ENCODE results near the gene VMP1.

The VMP1 gene

DNA sequence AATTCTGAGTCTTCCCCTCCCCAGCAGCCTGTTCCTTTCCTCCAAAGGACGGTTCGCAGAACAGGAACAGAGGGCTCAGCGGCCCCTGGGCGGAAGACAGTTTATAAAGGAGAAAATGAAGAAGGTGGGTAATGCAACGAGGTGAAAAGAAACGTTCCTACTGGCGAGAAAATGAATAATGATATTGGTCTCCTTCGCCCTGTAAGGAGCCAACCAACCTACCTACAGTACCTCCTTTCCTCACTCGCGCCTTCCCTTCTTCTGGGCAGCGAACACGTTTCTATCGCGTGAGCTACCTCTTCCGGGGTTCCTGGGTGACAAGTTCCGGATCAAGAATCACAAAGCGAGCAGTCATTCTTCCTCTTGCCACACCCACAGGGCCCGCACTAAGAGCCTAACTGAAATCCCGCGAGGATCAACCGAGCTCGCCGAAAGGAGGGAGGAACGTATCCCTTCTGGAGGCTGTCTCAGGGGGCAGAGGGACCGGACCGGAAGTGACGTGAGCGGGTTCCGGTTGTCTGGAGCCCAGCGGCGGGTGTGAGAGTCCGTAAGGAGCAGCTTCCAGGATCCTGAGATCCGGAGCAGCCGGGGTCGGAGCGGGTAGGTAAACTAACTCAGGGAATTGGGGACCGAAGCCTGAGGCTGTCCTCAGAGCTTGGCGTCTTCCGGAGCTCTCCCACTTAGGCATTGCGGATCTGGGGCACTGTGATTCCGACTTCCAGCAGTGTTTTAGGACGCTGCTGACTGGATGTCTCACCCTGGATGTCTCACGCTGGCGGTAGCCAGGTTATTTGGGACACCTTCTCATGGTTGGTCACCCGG, at the start of gene VMP1, which contains the start of gene PTRH2:
Gene VMP1 (plus strand): TSS at position 506 of the 822 bp plus-strand sequence. CDS start 23,793 bp downstream, outside the sequence.
Gene PTRH2 (minus strand): TSS at position 282 of the 822 bp plus-strand sequence. CDS start 9,452 bp downstream, outside the sequence.
- no peaks in the 10 kb centered on the region for H3K9me3 ChIP-seq (replicated peaks in 1 of 11)
- no peak for TF ChIP-seq Cebpa-rat (IDR thresholded peaks at IDR 0.05)
- peaks cover 27 to 81% (median 54%) of the 10 kb centered on the region in 11 experiments; a peak in 21 of 22 replicates for H4K20me1 ChIP-seq
- peak within 1 kb of the TSS; percentile 89 to 99 (median 94) for H3K9ac ChIP-seq
- peak within 1 kb of the TSS; percentile 89 to 99 (median 93) for H3K27ac ChIP-seq
- peaks cover 15 to 35% (median 31%) of the 10 kb centered on the region in 11 experiments; a peak in 20 of 22 replicates for H3K36me3 ChIP-seq
- no peaks in the 10 kb centered on the region for H3K27me3 ChIP-seq
- H3K4me2 ChIP-seq, result peak within 1 kb of the TSS; percentile 79 to 98 (median 94)
- H3K4me3 ChIP-seq, result peak within 1 kb of the TSS; percentile 74 to 92 (median 86)
- H3K4me1 ChIP-seq, result peaks cover 34 to 80% (median 44%) of the 10 kb centered on the region in 10 experiments

DNA sequence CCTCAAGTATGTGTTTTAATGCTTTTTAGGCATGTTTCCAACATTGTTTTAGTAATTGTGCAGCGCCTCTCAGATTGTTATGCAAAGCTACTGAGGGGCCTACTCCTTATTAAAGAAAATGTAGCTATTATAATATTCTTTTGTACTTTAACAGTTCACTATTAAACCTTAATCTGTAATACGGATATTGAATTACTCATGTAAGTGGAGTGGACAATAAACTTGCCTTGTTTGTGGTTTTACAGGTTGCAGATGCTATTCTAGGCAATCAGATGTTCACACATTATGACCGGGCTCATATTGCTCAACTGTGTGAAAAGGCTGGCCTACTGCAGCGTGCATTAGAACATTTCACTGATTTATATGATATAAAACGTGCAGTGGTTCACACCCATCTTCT, 41.2 kb upstream of the VMP1 start:
- Histone ChIP-seq H3K4me3 (no peak overlapping the region), H3K9ac (no peak overlapping the region), H3K27me3 (no peaks in the 10 kb centered on the region), H3K36me3 (peaks cover 91 to 100% (median 98%) of the 10 kb centered on the region in 11 experiments), H3K4me2 (peak overlapping the region in 3 of 11 experiments; percentile 58 to 81 (median 72); a peak in 2 of 22 replicates), H3K9me3 (replicated peaks in 1 of 11) (no peaks in the 10 kb centered on the region), H3K4me1 (peaks cover 21 to 71% (median 32%) of the 10 kb centered on the region in 10 experiments), H4K20me1 (peaks cover 0 to 100% (median 10%) of the 10 kb centered on the region in 11 experiments; a peak in 12 of 22 replicates), H3K27ac (no peak overlapping the region)
- no peak for TF ChIP-seq Cebpa-rat (IDR thresholded peaks at IDR 0.05)

DNA sequence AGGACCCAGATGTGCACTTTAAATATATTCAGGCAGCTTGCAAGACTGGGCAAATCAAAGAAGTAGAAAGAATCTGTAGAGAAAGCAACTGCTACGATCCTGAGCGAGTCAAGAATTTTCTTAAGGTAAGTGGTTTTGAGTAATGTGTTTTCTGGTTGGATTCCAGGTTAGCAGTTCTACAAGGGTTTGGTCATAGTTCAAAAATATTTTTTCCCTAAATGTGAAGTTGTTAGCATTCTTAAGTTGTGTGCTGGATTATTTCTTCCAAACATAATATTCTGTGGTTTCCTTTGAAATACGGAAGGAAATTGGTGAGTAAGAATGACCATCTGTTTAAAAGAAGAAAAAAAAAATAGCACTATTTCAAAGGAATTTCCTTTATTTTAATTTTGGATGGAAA, 38.6 kb upstream of the VMP1 start:
- H4K20me1 ChIP-seq, result peaks cover 0 to 100% (median 19%) of the 10 kb centered on the region in 11 experiments; a peak in 14 of 22 replicates
- TF ChIP-seq Cebpa-rat (IDR thresholded peaks at IDR 0.05), result no peak
- H3K27ac ChIP-seq, result peak overlapping the region in 9 of 11 experiments; percentile 14 to 62 (median 55); a peak in 15 of 22 replicates
- peaks cover 21 to 89% (median 32%) of the 10 kb centered on the region in 10 experiments for H3K4me1 ChIP-seq
- H3K4me3 ChIP-seq, result peak overlapping the region in 3 of 10 experiments; percentile 13 to 33 (median 25); a peak in 4 of 20 replicates
- H3K9ac ChIP-seq, result peak overlapping the region in 7 of 11 experiments; percentile 13 to 61 (median 39); a peak in 11 of 22 replicates
- H3K36me3 ChIP-seq, result peaks cover 85 to 99% (median 94%) of the 10 kb centered on the region in 11 experiments
- peak overlapping the region; percentile 36 to 81 (median 59) for H3K4me2 ChIP-seq
- H3K27me3 ChIP-seq, result no peaks in the 10 kb centered on the region
- no peaks in the 10 kb centered on the region for H3K9me3 ChIP-seq (replicated peaks in 1 of 11)

DNA sequence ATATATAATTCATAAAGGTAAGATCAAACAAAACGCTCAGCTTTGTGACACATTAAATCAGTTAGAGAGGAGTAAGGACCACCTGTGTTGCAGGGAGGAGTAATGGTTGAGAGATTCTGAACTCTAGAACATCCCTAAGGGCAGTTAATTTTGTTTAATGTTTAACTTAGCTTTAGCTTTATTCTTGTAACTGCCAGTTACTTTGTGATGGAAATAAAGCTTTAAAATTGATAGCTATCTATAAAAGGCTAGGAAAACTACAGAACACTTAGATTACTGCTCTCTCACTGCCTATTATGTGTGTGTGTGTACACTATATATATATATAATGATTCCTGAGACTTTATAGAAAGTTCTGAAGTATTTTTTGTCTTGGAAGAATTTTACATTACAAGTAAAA, 38.0 kb upstream of the VMP1 start:
- Histone ChIP-seq H3K9me3 (replicated peaks in 1 of 11) (no peaks in the 10 kb centered on the region), H3K4me1 (peaks cover 21 to 91% (median 32%) of the 10 kb centered on the region in 10 experiments), H3K4me3 (peak overlapping the region in 1 of 10 experiments; percentile 25; a peak in 2 of 20 replicates), H4K20me1 (peaks cover 0 to 100% (median 19%) of the 10 kb centered on the region in 11 experiments; a peak in 14 of 22 replicates), H3K4me2 (peak overlapping the region; percentile 9 to 81 (median 59); a peak in 19 of 22 replicates), H3K9ac (peak overlapping the region in 1 of 11 experiments; percentile 50; a peak in 1 of 22 replicates), H3K27ac (peak overlapping the region in 10 of 11 experiments; percentile 8 to 61 (median 38); a peak in 13 of 22 replicates), H3K36me3 (peaks cover 85 to 99% (median 94%) of the 10 kb centered on the region in 11 experiments), H3K27me3 (no peaks in the 10 kb centered on the region)
- no peak for TF ChIP-seq Cebpa-rat (IDR thresholded peaks at IDR 0.05)

DNA sequence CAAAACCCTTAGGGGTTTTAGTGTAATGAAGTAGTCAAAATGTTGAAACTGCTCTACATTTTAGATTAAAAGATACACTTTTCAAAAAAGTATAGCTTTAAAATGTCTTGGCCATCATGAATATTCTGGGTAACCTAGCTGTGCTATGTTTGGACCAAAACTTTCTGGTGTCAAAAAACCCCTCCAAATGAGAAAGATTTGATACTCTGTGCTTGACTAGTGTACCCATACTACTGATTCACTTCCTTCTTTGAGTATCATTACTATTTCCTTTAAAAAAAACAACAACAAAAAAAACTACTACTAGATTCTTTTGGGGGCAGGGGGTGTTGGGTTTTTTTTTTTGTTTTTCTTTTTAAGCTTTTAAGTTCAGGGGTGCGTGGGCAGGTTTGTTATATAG, 37.5 kb upstream of the VMP1 start:
- Histone ChIP-seq H3K9me3 (replicated peaks in 1 of 11) (no peaks in the 10 kb centered on the region), H3K9ac (no peak overlapping the region), H3K4me2 (peak overlapping the region in 7 of 11 experiments; percentile 4 to 81 (median 59); a peak in 10 of 22 replicates), H3K4me3 (no peak overlapping the region), H4K20me1 (peaks cover 0 to 100% (median 19%) of the 10 kb centered on the region in 11 experiments; a peak in 14 of 22 replicates), H3K27me3 (no peaks in the 10 kb centered on the region), H3K36me3 (peaks cover 85 to 99% (median 94%) of the 10 kb centered on the region in 11 experiments), H3K4me1 (peaks cover 21 to 91% (median 32%) of the 10 kb centered on the region in 10 experiments), H3K27ac (peak overlapping the region in 5 of 11 experiments; percentile 2 to 61 (median 46); a peak in 7 of 22 replicates)
- TF ChIP-seq Cebpa-rat (IDR thresholded peaks at IDR 0.05), result no peak

DNA sequence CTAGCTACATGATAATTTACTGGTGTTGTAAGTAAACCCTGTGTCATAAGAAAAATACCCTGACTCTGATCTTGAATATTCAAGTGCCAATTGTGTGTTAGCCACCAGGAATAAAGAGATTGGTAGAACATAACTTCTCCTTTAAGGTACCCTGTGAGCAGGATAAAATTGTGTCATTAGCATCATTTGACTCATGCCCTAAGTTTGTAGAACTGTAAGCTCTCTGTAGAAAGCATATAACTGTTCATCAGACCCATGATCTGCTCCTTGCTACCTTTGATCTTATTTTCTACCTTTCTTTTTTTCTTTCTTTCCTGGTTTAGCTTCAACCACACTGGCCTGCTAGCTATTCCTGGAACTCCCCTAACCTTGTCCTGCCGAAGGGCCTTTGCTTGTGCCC, 36.1 kb upstream of the VMP1 start:
- H3K27me3 ChIP-seq, result no peaks in the 10 kb centered on the region
- TF ChIP-seq Cebpa-rat (IDR thresholded peaks at IDR 0.05), result no peak
- H3K4me3 ChIP-seq, result no peak overlapping the region
- peak overlapping the region in 1 of 11 experiments; percentile 81; a peak in 1 of 22 replicates for H3K4me2 ChIP-seq
- H3K27ac ChIP-seq, result no peak overlapping the region
- peaks cover 87 to 99% (median 94%) of the 10 kb centered on the region in 11 experiments for H3K36me3 ChIP-seq
- no peaks in the 10 kb centered on the region for H3K9me3 ChIP-seq (replicated peaks in 1 of 11)
- peaks cover 24 to 93% (median 33%) of the 10 kb centered on the region in 10 experiments for H3K4me1 ChIP-seq
- no peak overlapping the region for H3K9ac ChIP-seq
- H4K20me1 ChIP-seq, result peaks cover 0 to 100% (median 23%) of the 10 kb centered on the region in 11 experiments; a peak in 14 of 22 replicates

DNA sequence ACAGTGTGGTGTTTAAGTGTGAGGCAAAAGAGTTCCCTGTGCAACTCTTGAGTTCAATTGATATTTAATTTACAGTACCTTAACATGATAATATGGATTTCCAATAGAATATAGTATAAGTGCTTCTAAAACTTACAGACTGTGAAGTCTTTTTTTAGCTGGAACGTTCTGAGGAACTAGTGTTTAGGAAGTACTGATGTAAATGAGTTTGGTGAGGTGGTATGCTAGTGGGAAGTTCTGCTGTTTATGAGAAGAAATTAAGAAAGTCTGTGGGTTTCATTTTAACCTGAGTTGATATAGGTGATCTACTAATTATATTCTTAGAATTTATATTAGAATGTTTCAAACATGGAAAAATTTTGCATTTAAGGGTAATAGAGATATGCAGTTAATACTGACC, 32.2 kb upstream of the VMP1 start:
- no peak for TF ChIP-seq Cebpa-rat (IDR thresholded peaks at IDR 0.05)

DNA sequence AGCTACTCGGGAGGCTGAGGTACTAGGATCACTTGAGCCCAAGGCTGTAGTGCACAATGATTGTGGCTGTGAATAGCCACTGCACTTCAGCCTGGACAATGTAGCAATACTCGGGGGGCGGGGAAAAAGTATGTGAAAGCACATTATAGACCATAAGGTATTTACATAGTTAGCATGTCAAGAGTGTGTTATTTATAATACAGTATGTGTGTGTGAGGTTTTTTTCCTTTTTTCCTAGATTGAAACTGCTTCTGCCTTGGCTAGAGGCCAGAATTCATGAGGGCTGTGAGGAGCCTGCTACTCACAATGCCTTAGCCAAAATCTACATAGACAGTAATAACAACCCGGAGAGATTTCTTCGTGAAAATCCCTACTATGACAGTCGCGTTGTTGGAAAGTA, 30.7 kb upstream of the VMP1 start:
- TF ChIP-seq Cebpa-rat (IDR thresholded peaks at IDR 0.05), result no peak
- Histone ChIP-seq H3K4me2 (no peak overlapping the region), H3K27ac (no peak overlapping the region), H3K36me3 (peaks cover 91 to 100% (median 97%) of the 10 kb centered on the region in 11 experiments), H4K20me1 (peaks cover 0 to 100% (median 19%) of the 10 kb centered on the region in 11 experiments; a peak in 13 of 22 replicates), H3K4me1 (peaks cover 0 to 39% (median 2%) of the 10 kb centered on the region in 10 experiments; a peak in 7 of 20 replicates), H3K27me3 (no peaks in the 10 kb centered on the region), H3K9ac (no peak overlapping the region), H3K9me3 (replicated peaks in 1 of 11) (no peaks in the 10 kb centered on the region), H3K4me3 (no peak overlapping the region)

More for the DNA sequence above, 32.2 kb upstream of the VMP1 start:
- H3K9me3 ChIP-seq (replicated peaks in 1 of 11), result no peaks in the 10 kb centered on the region
- peaks cover 0 to 100% (median 24%) of the 10 kb centered on the region in 11 experiments; a peak in 13 of 22 replicates for H4K20me1 ChIP-seq
- H3K4me1 ChIP-seq, result peaks cover 0 to 54% (median 3%) of the 10 kb centered on the region in 10 experiments; a peak in 12 of 20 replicates
- H3K4me2 ChIP-seq, result peak overlapping the region in 2 of 11 experiments; percentile 21 to 46; a peak in 2 of 22 replicates
- H3K36me3 ChIP-seq, result peaks cover 91 to 100% (median 97%) of the 10 kb centered on the region in 11 experiments
- no peak overlapping the region for H3K27ac ChIP-seq
- no peaks in the 10 kb centered on the region for H3K27me3 ChIP-seq
- no peak overlapping the region for H3K4me3 ChIP-seq
- peak overlapping the region in 1 of 11 experiments; percentile 44; a peak in 1 of 22 replicates for H3K9ac ChIP-seq

All from BLaER1 treated with 17β-estradiol and CSF1 and Interleukin-3, amounts not matched to agents 10 nM and 100 nM (cell line).